Neural progenitor cell (in vitro differentiated cells): ENCODE data around the gene H1-8.

Source experiments
- CTCF ChIP-seq: fragments of 200-600 bp; sonication (generic); IDR thresholded peaks from 2 replicates; pipeline ENCODE4 v1.5.1; 2017; ENCODE audit warnings: antibody characterized with exemption, mild to moderate bottlenecking
- EZH2 ChIP-seq: fragments of 200-600 bp; sonication (generic); IDR thresholded peaks from 2 replicates; pipeline ENCODE4 v1.6.1; 2017; ENCODE audit warnings: antibody characterized with exemption, mild to moderate bottlenecking, moderate library complexity

GRCh38 chr3:129532261-129532660, 10.7 kb upstream of the H1-8 start:
- TF ChIP-seq CTCF (no peak), EZH2 (no peak)
